Measurements from ENCODE around the gene CDYL2. TPM values are rescaled to one million over a fixed set of nuclear protein-coding genes. Genes with fewer than 3 reads are reported as not detected.
"Not testable (repeated sequence)": the region's sequence is repeated elsewhere in the genome, so short reads cannot be mapped to it uniquely, and the experiment has no call there.

The CDYL2 gene
- polyA plus RNA-seq, 1 donor: 2.6 TPM

- no peak for DNase-seq
Measured at GRCh38 chr16:80743772-80744171, 60.6 kb downstream of the CDYL2 start.

- DNase-seq: no peak
Measured at GRCh38 chr16:80743273-80743672, 61.1 kb downstream of the CDYL2 start.

GRCh38 chr16:80742331-80742730 is 62.1 kb downstream of the CDYL2 start:
- no peak for DNase-seq

- no peak for DNase-seq
Measured at GRCh38 chr16:80741724-80742123, 62.7 kb downstream of the CDYL2 start.

GRCh38 chr16:80739523-80739922 is 64.9 kb downstream of the CDYL2 start:
- no peak for DNase-seq

GRCh38 chr16:80738521-80738920 is 65.9 kb downstream of the CDYL2 start:
- DNase-seq: no peak

GRCh38 chr16:80735846-80736245 is 68.6 kb downstream of the CDYL2 start:
- DNase-seq: no peak

- DNase-seq: no peak
Measured at GRCh38 chr16:80733407-80733806, 71.0 kb downstream of the CDYL2 start.

- DNase-seq: no peak
Measured at GRCh38 chr16:80731915-80732314, 72.5 kb downstream of the CDYL2 start.

GRCh38 chr16:80727066-80727763 is 77.2 kb downstream of the CDYL2 start:
- not testable (repeated sequence) for DNase-seq

GRCh38 chr16:80725566-80726162 is 78.7 kb downstream of the CDYL2 start:
- no peak for DNase-seq

GRCh38 chr16:80723981-80724380 is 80.4 kb downstream of the CDYL2 start:
- no peak for DNase-seq

- no peak for DNase-seq
Measured at GRCh38 chr16:80723091-80723490, 81.3 kb downstream of the CDYL2 start.

GRCh38 chr16:80720804-80721371 is 83.5 kb downstream of the CDYL2 start:
- DNase-seq: no peak

GRCh38 chr16:80719573-80719972 is 84.8 kb downstream of the CDYL2 start:
- DNase-seq: no peak

- no peak for DNase-seq
Measured at GRCh38 chr16:80718480-80719220, 85.7 kb downstream of the CDYL2 start.

- no peak for DNase-seq
Measured at GRCh38 chr16:80717611-80718010, 86.8 kb downstream of the CDYL2 start.

GRCh38 chr16:80716564-80717139 is 87.7 kb downstream of the CDYL2 start:
- no peak for DNase-seq

GRCh38 chr16:80711406-80711805 is 93.0 kb downstream of the CDYL2 start:
- DNase-seq: no peak

GRCh38 chr16:80710918-80711317 is 93.5 kb downstream of the CDYL2 start:
- DNase-seq: no peak

GRCh38 chr16:80708823-80709222 is 95.6 kb downstream of the CDYL2 start:
- no peak for DNase-seq

GRCh38 chr16:80707686-80708085 is 96.7 kb downstream of the CDYL2 start:
- no peak for DNase-seq

GRCh38 chr16:80705596-80705995 is 98.8 kb downstream of the CDYL2 start:
- DNase-seq: no peak
